GM21825 (cell line): ENCODE measurements around the gene GANC.
A peak's percentile ranks its signal among the peaks of the same experiment; 100 is the strongest.
"Not testable (repeated sequence)": the region's sequence is repeated elsewhere in the genome, so short reads cannot be mapped to it uniquely, and the experiment has no call there.

Experiments
- ATAC-seq: cut with Tn5 transposase; IDR thresholded peaks from one replicate; pipeline ENCODE4 v1.9.1; 2021; ENCODE audit warnings: mild to moderate bottlenecking, moderate library complexity; ENCODE audit not compliant: unreplicated experiment

GANC gene, protein sequence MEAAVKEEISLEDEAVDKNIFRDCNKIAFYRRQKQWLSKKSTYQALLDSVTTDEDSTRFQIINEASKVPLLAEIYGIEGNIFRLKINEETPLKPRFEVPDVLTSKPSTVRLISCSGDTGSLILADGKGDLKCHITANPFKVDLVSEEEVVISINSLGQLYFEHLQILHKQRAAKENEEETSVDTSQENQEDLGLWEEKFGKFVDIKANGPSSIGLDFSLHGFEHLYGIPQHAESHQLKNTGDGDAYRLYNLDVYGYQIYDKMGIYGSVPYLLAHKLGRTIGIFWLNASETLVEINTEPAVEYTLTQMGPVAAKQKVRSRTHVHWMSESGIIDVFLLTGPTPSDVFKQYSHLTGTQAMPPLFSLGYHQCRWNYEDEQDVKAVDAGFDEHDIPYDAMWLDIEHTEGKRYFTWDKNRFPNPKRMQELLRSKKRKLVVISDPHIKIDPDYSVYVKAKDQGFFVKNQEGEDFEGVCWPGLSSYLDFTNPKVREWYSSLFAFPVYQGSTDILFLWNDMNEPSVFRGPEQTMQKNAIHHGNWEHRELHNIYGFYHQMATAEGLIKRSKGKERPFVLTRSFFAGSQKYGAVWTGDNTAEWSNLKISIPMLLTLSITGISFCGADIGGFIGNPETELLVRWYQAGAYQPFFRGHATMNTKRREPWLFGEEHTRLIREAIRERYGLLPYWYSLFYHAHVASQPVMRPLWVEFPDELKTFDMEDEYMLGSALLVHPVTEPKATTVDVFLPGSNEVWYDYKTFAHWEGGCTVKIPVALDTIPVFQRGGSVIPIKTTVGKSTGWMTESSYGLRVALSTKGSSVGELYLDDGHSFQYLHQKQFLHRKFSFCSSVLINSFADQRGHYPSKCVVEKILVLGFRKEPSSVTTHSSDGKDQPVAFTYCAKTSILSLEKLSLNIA (N-terminal part only)

GRCh38 chr15:42272939-42273899, at the start of gene GANC, which contains the start of gene TMEM87A:
GANC (plus strand) TSS chr15:42273201; CDS start chr15:42274482, 1,281 bp downstream.
TMEM87A (minus strand) TSS chr15:42273433; CDS start chr15:42273398, 35 bp downstream.
- ATAC-seq: peak; percentile 80

GRCh38 chr15:42226648-42227047, 46.4 kb upstream of the GANC start:
- ATAC-seq: no peak

DNA sequence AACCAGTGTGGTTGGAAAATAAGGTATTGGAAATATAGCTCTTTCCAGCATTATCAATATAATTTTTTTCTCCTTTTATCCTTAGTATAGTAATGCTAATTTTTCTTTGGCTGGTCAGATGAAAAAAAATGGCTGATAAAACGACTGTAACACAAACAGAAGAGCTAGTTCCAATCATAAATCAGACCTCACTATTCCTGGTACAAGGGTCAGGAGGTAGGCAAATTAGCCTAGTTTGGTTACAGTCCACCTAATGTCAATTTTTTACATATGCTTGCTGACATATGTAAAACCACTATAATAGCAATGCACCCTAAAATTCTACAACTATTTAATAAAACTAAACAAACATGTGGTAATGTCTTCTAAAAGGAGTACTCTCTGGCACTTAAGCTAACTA, 45.0 kb upstream of the GANC start:
- ATAC-seq: no peak

DNA sequence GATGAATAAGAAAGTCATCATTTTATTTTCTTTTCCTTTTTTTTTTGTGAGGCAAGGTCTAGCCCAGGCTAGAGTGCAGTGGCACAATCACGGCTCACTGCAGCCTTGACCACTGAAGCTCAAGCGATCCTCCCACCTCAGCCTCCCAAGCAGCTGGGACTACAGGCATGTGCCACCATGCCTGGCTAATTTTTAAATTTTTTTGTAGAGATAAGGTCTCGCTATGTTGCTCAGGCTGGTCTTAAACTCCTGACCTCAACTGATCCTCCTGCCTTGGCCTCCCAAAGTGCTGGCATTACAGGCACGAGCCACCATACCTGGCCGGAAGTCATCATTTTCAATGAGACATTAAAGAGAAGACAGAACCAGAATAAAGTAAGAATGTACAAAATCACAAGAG, 44.0 kb upstream of the GANC start:
- not testable (repeated sequence) for ATAC-seq

DNA sequence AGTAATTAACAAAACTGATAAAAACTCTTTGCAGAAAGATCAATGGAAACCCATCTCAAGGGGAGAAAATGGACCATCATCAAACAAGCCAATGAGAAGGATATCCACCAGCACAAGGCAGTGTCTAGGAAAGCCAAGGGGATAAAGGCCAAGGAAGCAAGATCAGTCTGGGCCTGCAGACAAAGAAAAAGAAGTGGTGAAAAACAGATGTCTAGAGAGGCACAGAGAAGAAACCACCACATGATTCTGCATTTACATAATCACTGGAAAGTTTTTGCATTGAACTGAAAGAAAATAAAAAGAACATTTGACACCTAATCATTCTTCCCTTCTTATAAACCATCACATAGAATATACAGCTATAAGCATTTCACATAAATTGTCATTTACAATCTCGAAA, 41.9 kb upstream of the GANC start:
- no peak for ATAC-seq

- ATAC-seq: no peak
These were observed 40.4 kb upstream of the GANC start for GRCh38 chr15:42232606-42233005.

GRCh38 chr15:42233107-42233506, 39.9 kb upstream of the GANC start:
- ATAC-seq: no peak

DNA sequence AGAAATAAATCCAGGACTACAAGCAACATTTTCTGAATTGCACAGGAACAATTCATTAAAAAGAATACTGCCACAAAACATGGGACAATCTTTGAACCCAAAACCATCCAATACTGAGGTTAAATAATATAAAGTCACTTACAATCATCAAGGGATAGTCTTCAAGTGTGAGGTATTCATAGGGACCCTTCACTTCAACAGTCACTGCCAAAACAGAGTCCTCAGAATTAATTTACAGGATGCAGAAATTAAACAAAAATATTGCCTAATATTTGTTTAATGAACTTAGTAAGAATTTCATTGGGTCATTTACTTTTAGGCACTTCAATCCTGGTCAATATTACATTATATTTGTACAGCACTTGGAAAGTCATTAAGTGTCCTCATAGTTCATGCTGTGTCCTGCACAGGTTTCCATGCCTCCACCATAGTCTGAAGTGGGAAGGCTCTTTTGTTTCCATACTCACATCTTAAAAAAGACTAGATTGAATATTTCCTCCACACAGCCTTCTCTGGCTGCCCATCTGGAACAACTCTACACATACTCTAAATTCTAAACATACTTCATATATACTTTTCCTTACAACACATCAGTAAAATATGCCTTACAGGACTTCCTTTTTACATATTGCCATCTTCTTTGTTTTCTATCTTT, 33.3 kb upstream of the GANC start:
- ATAC-seq: no peak

DNA sequence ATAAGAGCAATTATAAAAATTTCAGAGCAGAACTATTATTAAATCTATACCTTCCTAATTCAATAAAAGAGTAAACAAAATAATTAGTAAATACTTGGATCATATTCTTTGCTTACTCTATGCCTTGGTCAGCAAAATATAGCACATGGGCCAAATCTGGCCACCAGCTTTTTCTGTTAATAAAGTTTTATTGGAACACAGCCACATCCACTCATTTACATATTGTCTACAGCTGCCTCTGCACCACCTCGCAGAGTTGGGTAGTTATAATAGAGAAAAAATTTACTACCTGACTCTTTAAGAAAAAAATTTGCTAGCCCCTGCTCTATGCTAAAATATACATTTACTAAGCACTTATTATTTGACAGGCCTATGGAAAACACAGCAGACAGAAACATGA, 32.2 kb upstream of the GANC start:
- no peak for ATAC-seq

- no peak for ATAC-seq
These were observed 19.7 kb upstream of the GANC start for GRCh38 chr15:42253300-42253699.

DNA sequence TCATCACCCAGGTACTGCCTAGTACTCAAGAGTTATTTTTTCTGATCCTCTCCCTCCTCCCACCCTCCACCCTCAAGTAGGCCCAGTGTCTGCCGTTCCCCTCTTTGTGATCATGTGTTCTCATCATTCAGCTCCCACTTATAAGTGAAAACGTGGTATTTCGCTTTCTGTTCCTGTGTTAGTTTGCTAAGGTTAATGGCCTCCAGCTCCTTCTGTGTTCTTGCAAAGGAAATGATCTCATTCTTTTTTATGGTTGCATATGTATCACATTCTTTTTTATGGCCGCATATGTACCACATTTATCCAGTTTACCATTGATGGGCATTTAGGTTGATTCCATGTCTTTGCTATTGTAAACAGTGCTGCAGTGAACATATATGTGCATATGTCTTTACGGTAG, 8.2 kb upstream of the GANC start:
- no peak for ATAC-seq

- ATAC-seq: no peak
These were observed 5.7 kb upstream of the GANC start for GRCh38 chr15:42267286-42267685.

DNA sequence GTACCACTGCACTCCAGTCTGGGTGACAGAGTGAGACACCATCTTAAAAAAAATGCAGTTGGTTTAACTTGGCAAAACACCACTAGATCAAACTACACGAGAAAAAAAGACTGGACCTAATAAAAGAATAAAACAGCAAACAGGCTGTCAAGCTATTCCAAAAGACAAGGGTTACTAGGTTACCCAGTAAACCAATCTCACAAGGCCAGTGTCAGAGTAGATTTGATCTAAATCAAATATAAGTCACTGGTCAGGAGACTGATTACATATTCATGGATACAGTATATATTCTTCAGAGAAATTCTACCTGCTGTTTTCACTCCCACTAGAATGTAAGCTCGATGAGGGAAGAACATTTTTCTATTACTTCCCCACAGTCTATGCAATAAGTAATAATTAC, 2.5 kb upstream of the GANC start:
- ATAC-seq: no peak

- no peak for ATAC-seq
These were observed 2.0 kb upstream of the GANC start for GRCh38 chr15:42270996-42271395.

DNA sequence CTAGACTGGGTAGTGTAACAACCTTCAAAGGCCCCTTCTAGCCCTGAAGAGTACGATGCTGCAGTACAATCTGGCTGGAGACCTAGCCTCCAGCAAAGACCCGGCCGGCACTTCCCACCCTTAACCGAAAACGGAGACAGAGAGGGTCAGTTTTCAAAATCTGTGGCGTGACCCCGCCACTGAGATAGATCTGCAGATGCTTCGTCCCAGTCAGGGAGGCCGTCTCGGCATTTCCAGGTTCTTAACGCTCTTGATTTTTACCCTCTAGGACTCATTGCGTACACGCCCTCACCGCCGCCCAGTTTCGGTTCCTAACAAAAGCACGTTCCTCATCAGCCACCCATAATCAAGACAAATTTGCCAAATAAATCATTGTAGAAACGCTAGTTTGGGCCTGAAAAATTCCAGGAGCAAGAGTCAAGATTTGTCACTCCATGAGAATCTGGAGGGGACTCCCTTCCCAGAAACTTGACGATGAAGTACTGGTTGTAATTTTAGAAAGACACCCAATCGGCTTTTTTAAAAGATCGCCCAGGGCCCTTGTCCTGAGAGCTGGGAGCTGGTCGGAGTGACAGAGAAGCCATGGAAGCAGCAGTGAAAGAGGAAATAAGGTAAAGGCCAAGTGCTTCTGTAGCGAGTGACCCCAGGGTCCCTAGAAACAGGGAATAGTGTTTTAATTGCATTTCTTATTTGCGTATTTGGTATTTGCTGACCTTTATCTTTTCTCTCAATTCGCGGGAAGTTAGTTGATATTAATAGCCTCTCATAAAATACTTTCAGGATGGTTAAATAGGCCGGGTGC, 1.1 kb downstream of the GANC start:
- ATAC-seq: peak; percentile 19

DNA sequence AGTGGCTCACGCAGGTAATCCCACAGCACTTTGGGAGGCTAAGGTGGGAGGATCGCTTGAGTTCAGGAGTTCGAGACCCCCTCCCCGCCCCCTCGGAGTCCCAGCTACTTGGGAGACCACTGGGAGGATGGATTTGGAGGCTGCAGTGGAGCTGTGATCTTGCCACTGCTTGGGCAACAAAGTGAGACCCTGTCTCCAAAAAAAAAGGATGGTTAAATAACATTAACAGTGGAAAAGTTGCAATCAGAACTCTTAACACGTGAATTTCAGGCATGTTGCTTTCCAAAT, 1.6 kb downstream of the GANC start:
- no peak for ATAC-seq

DNA sequence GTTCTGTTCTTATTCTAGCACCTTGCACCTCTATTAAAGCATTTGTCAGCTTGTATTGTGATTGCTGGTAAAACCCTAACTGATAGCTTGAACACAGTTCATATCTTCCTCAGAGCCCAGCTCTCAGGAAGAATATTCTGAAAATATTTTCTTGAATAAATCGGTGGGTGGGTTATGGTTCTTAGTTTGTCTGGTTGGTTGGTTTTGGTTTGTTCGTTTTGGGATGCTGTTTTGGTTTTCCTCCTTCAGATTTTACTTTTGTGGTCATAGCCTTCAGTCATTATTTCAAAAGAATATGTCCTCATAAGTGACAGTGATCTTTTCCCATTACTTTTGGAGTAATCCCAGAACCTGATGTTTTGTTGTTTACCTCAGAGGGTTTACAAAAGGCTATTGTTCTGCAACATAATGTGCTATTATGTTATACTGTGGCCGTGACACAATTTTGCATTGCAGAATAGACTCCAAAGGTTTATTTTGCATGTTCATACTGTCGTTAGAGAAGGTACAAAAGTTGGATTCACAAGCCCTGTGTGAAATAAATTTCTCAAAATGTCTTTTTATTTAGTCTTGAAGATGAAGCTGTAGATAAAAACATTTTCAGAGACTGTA, 2.9 kb downstream of the GANC start:
- no peak for ATAC-seq

DNA sequence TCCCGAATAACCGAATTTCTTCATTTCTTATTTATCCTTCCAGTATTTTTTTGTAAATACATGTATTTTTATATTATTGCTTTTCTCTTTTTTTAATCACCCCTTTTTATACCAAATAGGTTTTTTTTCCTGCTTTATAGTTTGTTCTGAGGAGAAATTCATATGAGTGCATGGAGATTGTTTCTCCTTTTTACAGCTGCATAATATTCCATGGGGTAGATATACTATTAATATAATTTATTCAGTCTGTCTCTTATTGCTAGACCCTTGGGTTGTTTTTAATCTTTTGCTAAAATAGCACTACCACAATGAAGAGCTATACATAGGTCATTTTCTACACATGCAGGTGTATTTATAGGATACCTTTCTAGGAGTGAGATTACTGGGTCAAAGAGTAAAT, 3.8 kb downstream of the GANC start:
- no peak for ATAC-seq

DNA sequence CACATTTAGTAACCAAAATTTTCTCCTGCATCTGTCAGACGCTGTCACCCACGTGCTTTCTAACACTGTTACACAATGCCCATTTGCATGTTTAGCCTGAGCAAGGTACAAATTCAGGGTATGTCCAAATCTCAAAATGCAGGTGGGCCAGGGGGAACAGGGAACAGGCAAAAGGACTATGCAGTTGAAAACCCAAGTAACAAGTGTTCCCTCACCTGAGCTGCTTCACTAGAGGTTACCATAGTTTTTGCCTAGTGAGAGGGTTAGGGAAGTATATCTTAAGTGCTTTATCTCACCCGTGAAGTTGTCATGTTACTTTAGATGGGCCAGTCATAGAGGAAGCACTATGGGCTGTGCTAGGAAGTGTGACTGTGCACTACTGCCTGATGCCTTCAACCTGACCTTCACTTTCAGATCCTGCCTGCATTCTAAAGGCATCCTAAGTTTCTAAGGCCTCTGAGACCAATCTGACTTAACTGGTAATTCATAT, 6.3 kb downstream of the GANC start:
- ATAC-seq: no peak
